WERI-Rb-1 (cell line): Measurements from ENCODE around the gene ZDHHC24.

Experiments
- DNase-seq: peaks from one replicate; pipeline ENCODE4 v3.0.0-alpha.2; 2020
- H3K27ac ChIP-seq: fragments of 250-450 bp; sonication (Bioruptor Pico); 2 replicates; pipeline ENCODE4 v1.5.1; 2020; ENCODE audit warnings: mild to moderate bottlenecking, moderate library complexity
- H3K27me3 ChIP-seq: fragments of 250-450 bp; sonication (Bioruptor Pico); 2 replicates; pipeline ENCODE4 v1.5.1; 2021; ENCODE audit warnings: mild to moderate bottlenecking, low read depth, moderate library complexity; ENCODE audit not compliant: insufficient read depth, severe bottlenecking
- H3K36me3 ChIP-seq: fragments of 250-450 bp; sonication (Bioruptor Pico); 2 replicates; pipeline ENCODE4 v1.5.1; 2020; ENCODE audit warnings: mild to moderate bottlenecking, moderate library complexity
- H3K4me3 ChIP-seq: 2 replicates; pipeline ENCODE4 v1.5.1; 2011; ENCODE audit warnings: low read depth, mild to moderate bottlenecking, control low read depth, low read length
- H3K9me3 ChIP-seq: fragments of 250-450 bp; sonication (Bioruptor Pico); 2 replicates; pipeline ENCODE4 v1.5.1; 2021; ENCODE audit warnings: mild to moderate bottlenecking, moderate library complexity; ENCODE audit not compliant: severe bottlenecking
- TF ChIP-seq, protein P1 (sequence below): IDR thresholded peaks from 2 replicates; pipeline ENCODE4 v1.5.1; 2011; ENCODE audit warnings: low read depth, mild to moderate bottlenecking, control low read depth, inconsistent platforms, low read length

ZDHHC24 gene

DNA sequence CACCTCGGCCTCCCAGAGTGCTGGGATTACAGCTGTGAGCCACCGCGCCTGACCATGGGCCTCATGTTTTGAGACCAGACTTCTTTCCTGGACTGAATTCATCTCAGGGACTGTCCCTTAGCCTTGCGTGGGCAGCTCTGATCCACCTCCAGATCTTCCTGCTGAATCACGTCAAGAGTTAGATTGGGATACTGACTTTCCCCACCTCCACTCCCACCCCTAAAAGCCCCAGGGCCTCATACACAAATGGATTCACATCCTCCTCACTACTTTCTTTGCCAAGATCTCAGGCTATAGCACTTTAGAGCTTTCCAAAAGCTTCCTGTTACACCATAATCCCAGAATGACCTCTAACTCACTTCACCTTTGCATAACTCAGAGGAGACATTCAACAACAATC, 35.0 kb upstream of the ZDHHC24 start:
- Histone ChIP-seq H3K27me3 (no peaks in the 10 kb centered on the region), H3K36me3 (no peaks in the 10 kb centered on the region), H3K27ac (peak overlapping the region; percentile 66), H3K9me3 (peaks cover 18% of the 10 kb centered on the region), H3K4me3 (no peak overlapping the region)
- peak; percentile 59 for DNase-seq
- TF ChIP-seq, protein P1, sequence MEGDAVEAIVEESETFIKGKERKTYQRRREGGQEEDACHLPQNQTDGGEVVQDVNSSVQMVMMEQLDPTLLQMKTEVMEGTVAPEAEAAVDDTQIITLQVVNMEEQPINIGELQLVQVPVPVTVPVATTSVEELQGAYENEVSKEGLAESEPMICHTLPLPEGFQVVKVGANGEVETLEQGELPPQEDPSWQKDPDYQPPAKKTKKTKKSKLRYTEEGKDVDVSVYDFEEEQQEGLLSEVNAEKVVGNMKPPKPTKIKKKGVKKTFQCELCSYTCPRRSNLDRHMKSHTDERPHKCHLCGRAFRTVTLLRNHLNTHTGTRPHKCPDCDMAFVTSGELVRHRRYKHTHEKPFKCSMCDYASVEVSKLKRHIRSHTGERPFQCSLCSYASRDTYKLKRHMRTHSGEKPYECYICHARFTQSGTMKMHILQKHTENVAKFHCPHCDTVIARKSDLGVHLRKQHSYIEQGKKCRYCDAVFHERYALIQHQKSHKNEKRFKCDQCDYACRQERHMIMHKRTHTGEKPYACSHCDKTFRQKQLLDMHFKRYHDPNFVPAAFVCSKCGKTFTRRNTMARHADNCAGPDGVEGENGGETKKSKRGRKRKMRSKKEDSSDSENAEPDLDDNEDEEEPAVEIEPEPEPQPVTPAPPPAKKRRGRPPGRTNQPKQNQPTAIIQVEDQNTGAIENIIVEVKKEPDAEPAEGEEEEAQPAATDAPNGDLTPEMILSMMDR = no peak

DNA sequence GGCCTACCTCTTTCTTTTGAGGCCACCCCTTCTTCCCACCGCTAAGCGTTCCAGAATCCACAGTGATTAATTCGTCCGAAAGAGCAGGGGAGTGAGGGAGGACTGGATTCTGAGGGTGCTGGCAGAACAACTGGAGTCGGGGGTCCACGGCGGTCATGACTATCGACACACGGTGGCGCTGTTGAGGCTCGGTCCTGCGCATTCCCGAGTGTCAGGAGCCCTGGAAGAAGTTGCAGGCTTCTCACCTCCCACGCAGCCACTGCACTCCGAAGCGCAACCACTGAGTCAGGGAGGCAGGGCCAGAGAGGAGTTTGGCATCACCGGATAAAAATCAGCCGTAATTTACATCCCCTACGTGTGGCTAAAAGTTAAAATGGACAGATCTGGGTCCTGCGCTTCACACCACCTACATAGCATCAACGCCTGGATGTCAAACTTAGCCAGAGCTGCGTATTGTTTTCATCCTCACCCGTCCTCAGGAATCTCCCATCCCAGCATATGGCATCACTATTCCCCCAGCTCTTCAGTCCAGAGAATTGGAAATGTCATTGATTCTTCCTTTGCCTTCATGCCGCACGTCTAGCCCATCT, 33.3 kb upstream of the ZDHHC24 start:
- H3K27me3 ChIP-seq = no peaks in the 10 kb centered on the region
- TF ChIP-seq, protein P1 = peak; percentile 90
- no peak overlapping the region; the same call in 1 of the 2 replicates for H3K27ac ChIP-seq
- H3K36me3 ChIP-seq = no peaks in the 10 kb centered on the region
- H3K9me3 ChIP-seq = peaks cover 13% of the 10 kb centered on the region
- peak; percentile 80 for DNase-seq
- H3K4me3 ChIP-seq = no peak overlapping the region

DNA sequence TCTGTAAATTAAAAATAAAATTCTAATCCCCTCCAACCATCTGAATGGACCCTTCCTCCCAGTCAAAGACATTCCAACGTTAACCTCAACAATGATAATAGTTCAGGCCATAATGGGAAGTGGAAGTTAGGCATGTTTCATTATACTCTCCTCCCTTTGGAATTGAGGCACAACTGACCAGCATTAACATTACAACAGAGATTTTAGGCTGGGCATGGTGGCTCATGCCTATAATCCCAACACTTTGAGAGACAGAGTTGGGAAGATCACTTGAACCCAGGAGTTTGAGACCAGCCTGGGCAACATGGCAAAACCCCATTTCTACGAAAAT, 25.0 kb upstream of the ZDHHC24 start:
- no peak overlapping the region for H3K4me3 ChIP-seq
- no peaks in the 10 kb centered on the region for H3K9me3 ChIP-seq
- TF ChIP-seq, protein P1 = no peak
- H3K27ac ChIP-seq = peak overlapping the region; percentile 74
- DNase-seq = no peak
- peaks cover 9% of the 10 kb centered on the region; the same call in 1 of the 2 replicates for H3K36me3 ChIP-seq
- no peaks in the 10 kb centered on the region for H3K27me3 ChIP-seq

DNA sequence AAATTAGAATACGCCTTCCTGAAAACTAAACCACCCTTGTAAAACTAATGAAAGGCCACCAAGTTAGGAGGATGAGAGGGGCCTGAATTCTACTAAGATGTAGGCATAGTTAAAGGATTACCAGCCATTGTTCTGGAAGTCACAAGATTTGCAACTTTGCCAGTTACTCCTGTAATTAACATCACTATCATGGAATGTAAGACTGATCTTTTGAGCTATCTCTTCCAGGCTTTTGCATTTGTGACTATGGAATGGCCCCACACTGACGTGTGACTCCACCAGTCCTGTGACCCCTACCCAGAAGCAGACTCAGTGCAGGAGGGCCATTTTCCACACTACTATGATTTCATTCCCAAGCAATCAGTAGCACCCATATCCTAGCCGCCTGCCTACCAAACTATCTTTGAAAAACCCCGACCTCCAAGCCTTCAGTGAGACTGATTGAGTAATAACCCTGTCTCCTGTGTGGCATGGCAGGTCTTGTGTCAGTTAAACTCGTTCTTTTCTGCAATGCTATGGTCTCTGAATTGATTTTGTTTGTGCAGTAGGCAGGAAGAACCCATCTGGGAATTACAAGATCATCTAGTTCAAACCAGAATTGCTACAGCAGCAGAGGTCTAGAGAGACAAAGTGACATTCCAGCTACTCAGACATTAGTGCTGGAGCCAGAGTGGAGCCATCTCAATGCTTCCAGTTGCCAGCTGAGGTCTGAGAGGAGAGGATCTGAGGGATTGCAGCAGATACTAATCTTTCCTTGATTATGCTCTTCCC, 24.4 kb upstream of the ZDHHC24 start:
- peak overlapping the region; percentile 74 for H3K27ac ChIP-seq
- TF ChIP-seq, protein P1 = no peak
- H3K27me3 ChIP-seq = no peaks in the 10 kb centered on the region
- H3K36me3 ChIP-seq = peaks cover 15% of the 10 kb centered on the region
- DNase-seq = no peak
- H3K4me3 ChIP-seq = no peak overlapping the region
- no peaks in the 10 kb centered on the region for H3K9me3 ChIP-seq

DNA sequence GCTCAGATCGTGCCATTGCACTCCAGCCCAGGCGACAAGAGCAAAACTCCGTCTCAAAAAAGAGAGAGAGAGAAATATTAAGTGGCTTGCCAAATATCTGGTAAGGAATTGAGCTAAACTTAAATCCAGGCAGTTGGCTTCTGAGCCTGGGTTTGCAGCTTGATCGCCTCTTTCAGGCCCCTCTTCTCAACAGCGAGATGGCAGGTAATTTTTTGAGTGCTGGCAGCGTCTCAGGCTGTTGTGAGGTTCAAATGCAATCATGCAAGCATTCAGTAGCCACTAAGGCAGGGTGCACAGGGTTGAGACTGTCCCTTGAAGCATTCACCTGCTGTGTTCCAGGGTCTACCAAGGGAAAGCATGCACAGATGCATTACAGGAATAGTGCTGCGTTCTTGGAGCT, 23.2 kb upstream of the ZDHHC24 start:
- DNase-seq = no peak
- Histone ChIP-seq H3K27ac (peak overlapping the region; percentile 74), H3K27me3 (no peaks in the 10 kb centered on the region), H3K36me3 (peaks cover 23% of the 10 kb centered on the region), H3K9me3 (no peaks in the 10 kb centered on the region), H3K4me3 (no peak overlapping the region)
- TF ChIP-seq, protein P1 = no peak
